C4-2B (cell line): ENCODE measurements around the gene IRX5.

Source experiments
- CTCF ChIP-seq: fragments of 450-650 bp; conservative IDR thresholded peaks from 2 replicates; pipeline ENCODE4 v1.5.1; 2017; ENCODE audit warnings: mild to moderate bottlenecking
- ZFX ChIP-seq: fragments of 450-650 bp; IDR thresholded peaks from 2 replicates; pipeline ENCODE4 v1.6.1; 2017

GRCh38 chr16:54970016-54970415 is 39.4 kb downstream of the IRX5 start:
- TF ChIP-seq CTCF, result no peak
- no peak for TF ChIP-seq ZFX
